ENCODE results near the gene GIGYF2. TPM values are rescaled to one million over a fixed set of nuclear protein-coding genes. Genes with fewer than 3 reads are reported as not detected.
A peak's percentile ranks its signal among the peaks of the same experiment; 100 is the strongest.

Gene GIGYF2
- total and polyA plus RNA-seq, 2 of the 13 experiments (the other 11 are each of a cell fraction or from before 2014, with no cell fraction given) = 44.9 to 73.5 TPM

DNA sequence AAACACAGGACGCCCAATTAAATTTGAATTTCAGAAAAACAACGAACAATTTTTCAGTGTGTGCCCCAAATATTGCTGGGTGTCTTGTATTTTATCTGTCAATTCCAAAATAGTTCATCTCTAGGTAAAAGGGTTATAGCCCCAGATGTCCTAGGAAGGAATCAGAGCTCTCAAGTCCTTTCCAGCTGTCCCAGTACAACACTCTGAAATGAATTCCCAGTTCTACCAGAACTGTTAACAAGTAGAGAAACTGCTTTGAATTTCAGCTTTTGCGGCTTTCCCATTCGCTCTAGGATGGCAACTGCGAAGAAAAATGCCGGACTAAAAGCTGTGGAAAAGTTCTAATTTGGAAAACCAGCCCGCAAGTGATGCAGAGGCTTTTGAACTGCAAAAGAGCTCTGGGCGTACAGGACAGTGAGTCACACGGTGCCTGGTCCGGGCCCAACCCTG lies 497 bp upstream of the GIGYF2 start (continued):
- TF ChIP-seq ZNF891 (CRISPR knock-in tag; IDR thresholded peaks at IDR 0.05) (no peak), PHF20 (CRISPR knock-in tag; IDR thresholded peaks at IDR 0.05) (no peak), YEATS2 (CRISPR knock-in tag; IDR thresholded peaks at IDR 0.05; ENCODE audit: borderline replicate concordance) (no peak), ZNF33A (CRISPR knock-in tag; IDR thresholded peaks at IDR 0.05; ENCODE audit: borderline replicate concordance) (0 out of 2 replicates have a peak, but pooled peaks have one; percentile 72), FOXJ3 (CRISPR knock-in tag; IDR thresholded peaks at IDR 0.05; ENCODE audit: borderline replicate concordance) (peak; percentile 42; the same call in 1 of the 2 replicates), ZNF879 (CRISPR knock-in tag; IDR thresholded peaks at IDR 0.05) (no peak), POLR2G (IDR thresholded peaks at IDR 0.05; ENCODE audit: low read depth, low read length) (peak; percentile 91), ARID2 (CRISPR knock-in tag; IDR thresholded peaks at IDR 0.05; ENCODE audit: borderline replicate concordance) (no peak), SIX1 (CRISPR knock-in tag; IDR thresholded peaks at IDR 0.05; ENCODE audit: borderline replicate concordance) (no peak), GATAD2A (CRISPR knock-in tag; IDR thresholded peaks at IDR 0.05) (peak; percentile 52; the same call in 1 of the 2 replicates), ZNF772 (CRISPR knock-in tag; IDR thresholded peaks at IDR 0.05) (0 out of 2 replicates have a peak, but pooled peaks have one; percentile 52), IRF2 (CRISPR knock-in tag; IDR thresholded peaks at IDR 0.05) (no peak), MEIS2 (CRISPR knock-in tag; IDR thresholded peaks at IDR 0.05) (no peak), NFKBIZ (CRISPR knock-in tag; IDR thresholded peaks at IDR 0.05) (no peak), EP300 (IDR thresholded peaks at IDR 0.05; ENCODE audit: low read depth in 2 of 2, low read length in 2 of 2) (0 out of 4 replicates have a peak, but pooled peaks of 1 of the 2 experiments have one; percentile 1), EP300 (CRISPR knock-in tag; IDR thresholded peaks at IDR 0.05; ENCODE audit: borderline replicate concordance) (no peak), POLR2A (IDR thresholded peaks at IDR 0.05; ENCODE audit: insufficient read depth in 1 of 2, low read depth in 2 of 2, low read length in 2 of 2) (0 out of 4 replicates have a peak, but pooled peaks of 1 of the 2 experiments have one; percentile 69), RELA (CRISPR knock-in tag; IDR thresholded peaks at IDR 0.05) (no peak), FOSL2 (CRISPR knock-in tag; IDR thresholded peaks at IDR 0.05) (peak; percentile 83), ZNF781 (CRISPR knock-in tag; IDR thresholded peaks at IDR 0.05; ENCODE audit: borderline replicate concordance, not compliant biosample characterization) (peak; percentile 77), ZNF282 (IDR thresholded peaks at IDR 0.05; ENCODE audit: partially characterized antibody) (no peak), PHF21A (CRISPR knock-in tag; IDR thresholded peaks at IDR 0.05) (0 out of 2 replicates have a peak, but pooled peaks have one; percentile 7), ZNF83 (CRISPR knock-in tag; IDR thresholded peaks at IDR 0.05; ENCODE audit: borderline replicate concordance) (no peak)
- TF ChIP-seq, protein P1, sequence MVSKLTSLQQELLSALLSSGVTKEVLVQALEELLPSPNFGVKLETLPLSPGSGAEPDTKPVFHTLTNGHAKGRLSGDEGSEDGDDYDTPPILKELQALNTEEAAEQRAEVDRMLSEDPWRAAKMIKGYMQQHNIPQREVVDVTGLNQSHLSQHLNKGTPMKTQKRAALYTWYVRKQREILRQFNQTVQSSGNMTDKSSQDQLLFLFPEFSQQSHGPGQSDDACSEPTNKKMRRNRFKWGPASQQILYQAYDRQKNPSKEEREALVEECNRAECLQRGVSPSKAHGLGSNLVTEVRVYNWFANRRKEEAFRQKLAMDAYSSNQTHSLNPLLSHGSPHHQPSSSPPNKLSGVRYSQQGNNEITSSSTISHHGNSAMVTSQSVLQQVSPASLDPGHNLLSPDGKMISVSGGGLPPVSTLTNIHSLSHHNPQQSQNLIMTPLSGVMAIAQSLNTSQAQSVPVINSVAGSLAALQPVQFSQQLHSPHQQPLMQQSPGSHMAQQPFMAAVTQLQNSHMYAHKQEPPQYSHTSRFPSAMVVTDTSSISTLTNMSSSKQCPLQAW (CRISPR knock-in tag; IDR thresholded peaks at IDR 0.05) = peak; percentile 50; the same call in 1 of the 2 replicates
- TF ChIP-seq, protein P2, sequence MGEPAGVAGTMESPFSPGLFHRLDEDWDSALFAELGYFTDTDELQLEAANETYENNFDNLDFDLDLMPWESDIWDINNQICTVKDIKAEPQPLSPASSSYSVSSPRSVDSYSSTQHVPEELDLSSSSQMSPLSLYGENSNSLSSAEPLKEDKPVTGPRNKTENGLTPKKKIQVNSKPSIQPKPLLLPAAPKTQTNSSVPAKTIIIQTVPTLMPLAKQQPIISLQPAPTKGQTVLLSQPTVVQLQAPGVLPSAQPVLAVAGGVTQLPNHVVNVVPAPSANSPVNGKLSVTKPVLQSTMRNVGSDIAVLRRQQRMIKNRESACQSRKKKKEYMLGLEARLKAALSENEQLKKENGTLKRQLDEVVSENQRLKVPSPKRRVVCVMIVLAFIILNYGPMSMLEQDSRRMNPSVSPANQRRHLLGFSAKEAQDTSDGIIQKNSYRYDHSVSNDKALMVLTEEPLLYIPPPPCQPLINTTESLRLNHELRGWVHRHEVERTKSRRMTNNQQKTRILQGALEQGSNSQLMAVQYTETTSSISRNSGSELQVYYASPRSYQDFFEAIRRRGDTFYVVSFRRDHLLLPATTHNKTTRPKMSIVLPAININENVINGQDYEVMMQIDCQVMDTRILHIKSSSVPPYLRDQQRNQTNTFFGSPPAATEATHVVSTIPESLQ (CRISPR knock-in tag; conservative IDR thresholded peaks at IDR 0.05) = no peak
- TF ChIP-seq, protein P3, sequence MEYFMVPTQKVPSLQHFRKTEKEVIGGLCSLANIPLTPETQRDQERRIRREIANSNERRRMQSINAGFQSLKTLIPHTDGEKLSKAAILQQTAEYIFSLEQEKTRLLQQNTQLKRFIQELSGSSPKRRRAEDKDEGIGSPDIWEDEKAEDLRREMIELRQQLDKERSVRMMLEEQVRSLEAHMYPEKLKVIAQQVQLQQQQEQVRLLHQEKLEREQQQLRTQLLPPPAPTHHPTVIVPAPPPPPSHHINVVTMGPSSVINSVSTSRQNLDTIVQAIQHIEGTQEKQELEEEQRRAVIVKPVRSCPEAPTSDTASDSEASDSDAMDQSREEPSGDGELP (IDR thresholded peaks at IDR 0.05; ENCODE audit: borderline replicate concordance, low read depth) = no peak
- TF ChIP-seq, protein P4, sequence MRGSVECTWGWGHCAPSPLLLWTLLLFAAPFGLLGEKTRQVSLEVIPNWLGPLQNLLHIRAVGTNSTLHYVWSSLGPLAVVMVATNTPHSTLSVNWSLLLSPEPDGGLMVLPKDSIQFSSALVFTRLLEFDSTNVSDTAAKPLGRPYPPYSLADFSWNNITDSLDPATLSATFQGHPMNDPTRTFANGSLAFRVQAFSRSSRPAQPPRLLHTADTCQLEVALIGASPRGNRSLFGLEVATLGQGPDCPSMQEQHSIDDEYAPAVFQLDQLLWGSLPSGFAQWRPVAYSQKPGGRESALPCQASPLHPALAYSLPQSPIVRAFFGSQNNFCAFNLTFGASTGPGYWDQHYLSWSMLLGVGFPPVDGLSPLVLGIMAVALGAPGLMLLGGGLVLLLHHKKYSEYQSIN (CRISPR knock-in tag; IDR thresholded peaks at IDR 0.05; ENCODE audit: borderline replicate concordance) = no peak
